ENCODE measurements around the gene NAE1.

NAE1 gene

GRCh38 chr16:66869424-66869823, 38.6 kb upstream of the NAE1 start:
- no peak overlapping the region for H3K27ac ChIP-seq
- TF ChIP-seq, protein P1, sequence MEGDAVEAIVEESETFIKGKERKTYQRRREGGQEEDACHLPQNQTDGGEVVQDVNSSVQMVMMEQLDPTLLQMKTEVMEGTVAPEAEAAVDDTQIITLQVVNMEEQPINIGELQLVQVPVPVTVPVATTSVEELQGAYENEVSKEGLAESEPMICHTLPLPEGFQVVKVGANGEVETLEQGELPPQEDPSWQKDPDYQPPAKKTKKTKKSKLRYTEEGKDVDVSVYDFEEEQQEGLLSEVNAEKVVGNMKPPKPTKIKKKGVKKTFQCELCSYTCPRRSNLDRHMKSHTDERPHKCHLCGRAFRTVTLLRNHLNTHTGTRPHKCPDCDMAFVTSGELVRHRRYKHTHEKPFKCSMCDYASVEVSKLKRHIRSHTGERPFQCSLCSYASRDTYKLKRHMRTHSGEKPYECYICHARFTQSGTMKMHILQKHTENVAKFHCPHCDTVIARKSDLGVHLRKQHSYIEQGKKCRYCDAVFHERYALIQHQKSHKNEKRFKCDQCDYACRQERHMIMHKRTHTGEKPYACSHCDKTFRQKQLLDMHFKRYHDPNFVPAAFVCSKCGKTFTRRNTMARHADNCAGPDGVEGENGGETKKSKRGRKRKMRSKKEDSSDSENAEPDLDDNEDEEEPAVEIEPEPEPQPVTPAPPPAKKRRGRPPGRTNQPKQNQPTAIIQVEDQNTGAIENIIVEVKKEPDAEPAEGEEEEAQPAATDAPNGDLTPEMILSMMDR (conservative IDR thresholded peaks at IDR 0.05) = no peak

DNA sequence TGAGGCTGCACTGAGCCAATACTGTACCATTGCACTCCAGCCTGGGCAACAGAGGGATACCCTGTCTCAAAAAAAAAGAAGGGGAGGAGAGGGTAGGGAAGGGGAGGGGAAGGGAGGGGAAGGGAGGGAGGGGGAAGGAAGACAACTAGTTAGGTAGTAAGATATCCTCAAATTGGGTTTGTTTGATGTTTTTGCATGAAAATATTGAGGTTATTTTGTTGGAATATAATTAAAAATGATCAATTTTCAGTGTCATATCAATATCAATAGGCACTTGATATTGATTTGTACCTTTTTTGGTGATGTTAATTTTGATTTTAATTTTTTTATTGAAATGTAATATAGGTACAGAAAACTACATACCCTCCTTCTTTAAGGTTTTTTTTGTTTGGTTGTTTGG, 32.9 kb upstream of the NAE1 start:
- H3K27ac ChIP-seq = no peak overlapping the region

GRCh38 chr16:66862023-66862520, 31.3 kb upstream of the NAE1 start:
- TF ChIP-seq, protein P1 (conservative IDR thresholded peaks at IDR 0.05) = no peak
- no peak overlapping the region for H3K27ac ChIP-seq

More for the DNA sequence above, 32.9 kb upstream of the NAE1 start:
- TF ChIP-seq, protein P1 (conservative IDR thresholded peaks at IDR 0.05) = no peak

DNA sequence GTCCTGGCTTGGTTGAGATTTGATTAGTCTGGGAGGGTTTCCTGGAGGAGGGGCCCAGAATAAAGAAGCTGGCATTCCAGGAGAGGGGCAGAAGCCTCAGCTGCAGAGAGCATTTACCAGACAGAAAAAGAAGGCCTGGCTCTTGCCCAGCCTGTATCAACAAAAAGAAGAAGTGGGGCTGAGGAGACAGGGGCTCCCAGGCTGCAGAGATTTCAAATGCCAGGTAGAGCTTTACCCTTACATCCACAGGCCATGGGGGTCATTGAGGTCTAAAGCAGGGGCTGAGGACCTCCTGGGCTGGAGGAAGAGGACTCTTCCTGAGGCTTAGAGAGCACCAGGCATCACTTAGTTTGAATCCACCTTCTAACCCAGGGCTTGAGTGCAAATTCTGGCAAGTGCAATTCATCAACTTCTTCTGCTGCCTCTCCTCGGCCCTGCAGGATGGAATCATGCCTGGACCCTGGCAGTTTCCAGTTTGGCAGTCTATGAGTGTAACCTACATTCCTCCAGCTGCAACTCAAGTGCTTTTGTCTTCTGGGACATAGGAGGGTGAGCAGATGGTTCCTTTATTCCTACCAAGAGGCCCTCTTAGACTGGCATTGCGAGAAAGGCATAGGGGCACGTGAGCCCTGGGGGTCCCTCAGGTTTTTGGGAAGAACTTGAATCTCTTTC, 28.8 kb upstream of the NAE1 start:
- H3K27ac ChIP-seq = no peak overlapping the region
- TF ChIP-seq, protein P1 (conservative IDR thresholded peaks at IDR 0.05) = no peak

DNA sequence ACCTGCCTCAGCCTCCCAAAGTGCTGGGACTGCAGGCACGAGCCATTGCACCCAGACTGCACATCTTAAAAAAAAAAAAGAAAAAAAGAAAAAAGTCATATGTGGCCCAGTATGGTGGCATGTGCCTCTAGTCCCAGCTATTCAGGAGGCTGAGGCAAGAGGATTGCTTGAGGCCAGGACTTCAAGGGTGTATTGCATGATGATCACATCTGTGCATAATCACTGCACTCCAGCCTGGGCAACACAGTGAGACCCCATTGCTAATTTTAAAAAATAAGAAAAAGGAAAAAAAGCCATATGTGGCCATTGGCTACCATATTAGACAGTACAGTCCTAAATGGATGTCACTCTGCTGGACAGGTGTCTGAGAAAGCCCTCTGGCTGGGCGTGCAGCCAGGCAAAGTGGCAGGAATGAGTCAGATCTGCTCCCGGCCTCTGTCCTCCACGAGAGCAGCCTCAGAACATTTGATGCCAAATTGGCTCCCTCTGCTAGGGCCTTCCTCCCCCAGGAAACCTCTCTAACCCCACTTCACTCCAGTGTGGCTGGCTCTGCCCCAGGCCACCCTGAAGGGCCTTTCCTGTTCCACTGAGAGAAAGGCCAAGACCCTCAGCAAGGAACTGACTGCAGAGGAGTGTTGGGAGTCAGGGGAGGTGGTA, 28.1 kb upstream of the NAE1 start:
- TF ChIP-seq, protein P1 (conservative IDR thresholded peaks at IDR 0.05) = no peak
- no peak overlapping the region for H3K27ac ChIP-seq

GRCh38 chr16:66857437-66857836, 26.7 kb upstream of the NAE1 start:
- TF ChIP-seq, protein P1 (conservative IDR thresholded peaks at IDR 0.05) = no peak
- H3K27ac ChIP-seq = no peak overlapping the region

GRCh38 chr16:66856801-66857200, 26.0 kb upstream of the NAE1 start:
- TF ChIP-seq, protein P1 (conservative IDR thresholded peaks at IDR 0.05) = no peak
- no peak overlapping the region for H3K27ac ChIP-seq
